22Rv1 (cell line): ENCODE results near the gene FOXA3.

Experiments used
- ZFX ChIP-seq: fragments of 450-650 bp; IDR thresholded peaks from 2 replicates; pipeline ENCODE4 v1.6.1; 2017; ENCODE audit warnings: antibody characterized with exemption, borderline replicate concordance
- TF ChIP-seq, protein P1 (sequence below): fragments of 450-650 bp; IDR thresholded peaks from 2 replicates; pipeline ENCODE4 v1.5.1; 2017; ENCODE audit warnings: mild to moderate bottlenecking

- TF ChIP-seq, protein P1, sequence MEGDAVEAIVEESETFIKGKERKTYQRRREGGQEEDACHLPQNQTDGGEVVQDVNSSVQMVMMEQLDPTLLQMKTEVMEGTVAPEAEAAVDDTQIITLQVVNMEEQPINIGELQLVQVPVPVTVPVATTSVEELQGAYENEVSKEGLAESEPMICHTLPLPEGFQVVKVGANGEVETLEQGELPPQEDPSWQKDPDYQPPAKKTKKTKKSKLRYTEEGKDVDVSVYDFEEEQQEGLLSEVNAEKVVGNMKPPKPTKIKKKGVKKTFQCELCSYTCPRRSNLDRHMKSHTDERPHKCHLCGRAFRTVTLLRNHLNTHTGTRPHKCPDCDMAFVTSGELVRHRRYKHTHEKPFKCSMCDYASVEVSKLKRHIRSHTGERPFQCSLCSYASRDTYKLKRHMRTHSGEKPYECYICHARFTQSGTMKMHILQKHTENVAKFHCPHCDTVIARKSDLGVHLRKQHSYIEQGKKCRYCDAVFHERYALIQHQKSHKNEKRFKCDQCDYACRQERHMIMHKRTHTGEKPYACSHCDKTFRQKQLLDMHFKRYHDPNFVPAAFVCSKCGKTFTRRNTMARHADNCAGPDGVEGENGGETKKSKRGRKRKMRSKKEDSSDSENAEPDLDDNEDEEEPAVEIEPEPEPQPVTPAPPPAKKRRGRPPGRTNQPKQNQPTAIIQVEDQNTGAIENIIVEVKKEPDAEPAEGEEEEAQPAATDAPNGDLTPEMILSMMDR: no peak
- no peak for TF ChIP-seq ZFX
These were observed 48.5 kb upstream of the FOXA3 start for GRCh38 chr19:45815481-45816216.
